K562 (cell line): ENCODE data around the gene CNTN5. TPM values are rescaled to one million over a fixed set of nuclear protein-coding genes. Genes with fewer than 3 reads are reported as not detected.

Experiments used
- ATAC-seq: fragments of 200-7000 bp; cut with Tn5 transposase; 3 replicates; pipeline ENCODE4 v1.9.1; 2020; ENCODE audit warnings: moderate library complexity
- BruUV-seq: library from RNA; stranded (reverse); fragments of 400-500 nt; replicated peaks from 2 replicates; lab custom pipeline; 2021; lab: Mats Ljungman, UMichigan
- CTCF ChIA-PET: fragments of 300-600 bp; formaldehyde crosslinking; extraction: SDS; loops from one replicate; lab custom pipeline; 2021; ENCODE audit warnings: low intra/inter-chr PET ratio; lab: Yijun Ruan, JAX
- POLR2A ChIA-PET: fragments of 300-600, 350-650 bp; sonication (Branson Sonifier 250); formaldehyde crosslinking; extraction: SDS; loops from one replicate; lab custom pipeline; 2021; ENCODE audit warnings: antibody characterized with exemption, inconsistent platforms; lab: Yijun Ruan, JAX
- DNase-seq, 4 experiments: peaks; one replicate each; pipeline versions ENCODE4 v3.0.0 to v3.0.0-alpha.2; 2011 to 2018; ENCODE audit warnings: low spot score in 3 of 4, mixed read lengths in 3 of 4; ENCODE audit errors: extremely low read depth in 1 of 4
- FAIRE-seq: peaks from 2 replicates; lab custom pipeline; 2011; peaks lifted over from hg19 to GRCh38; lab: Jason Lieb, UNC
- H2AFZ ChIP-seq: 2 replicates; pipeline ENCODE4 v1.6.0; 2011; ENCODE audit warnings: low read depth, low read length, control low read depth, inconsistent platforms
- H3K27ac ChIP-seq: fragments of 200-600 bp; 3 replicates; pipeline ENCODE4 v1.8.0; 2011; ENCODE audit warnings: low read depth, mild to moderate bottlenecking, control low read depth, inconsistent platforms, low read length, moderate library complexity, mixed read lengths; ENCODE audit errors: extremely low read depth
- H3K27me3 ChIP-seq, 2 experiments: fragments of 300-600 bp in 1 of 2; 2 replicates in 1 of 2; 3 replicates in 1 of 2; pipeline versions ENCODE4 v1.6.0 to v1.8.0; 2011; ENCODE audit warnings: inconsistent platforms in 2 of 2, low read length in 2 of 2, mild to moderate bottlenecking in 1 of 2, mixed read lengths in 1 of 2, moderate library complexity in 1 of 2; ENCODE audit not compliant: control insufficient read depth in 2 of 2, insufficient read depth in 2 of 2
- H3K36me3 ChIP-seq: fragments of 300-600 bp; 3 replicates; pipeline ENCODE4 v1.8.0; 2011; ENCODE audit warnings: mild to moderate bottlenecking, low read length, inconsistent platforms; ENCODE audit not compliant: control insufficient read depth, insufficient read depth
- H3K4me1 ChIP-seq, 2 experiments: fragments of 200-600 bp in 1 of 2; replicated peaks in 1 of 2; 2 replicates in 1 of 2; 3 replicates in 1 of 2; pipeline versions ENCODE4 v1.5.1 to v1.8.0; 2011; ENCODE audit warnings: inconsistent platforms in 2 of 2, low read length in 2 of 2, mild to moderate bottlenecking in 1 of 2, mixed read lengths in 1 of 2, moderate library complexity in 1 of 2; ENCODE audit not compliant: control insufficient read depth in 2 of 2, insufficient read depth in 2 of 2
- H3K4me2 ChIP-seq: 2 replicates; pipeline ENCODE4 v1.6.1; 2011; ENCODE audit warnings: low read length, control low read depth, inconsistent platforms, mixed read lengths; ENCODE audit not compliant: insufficient read depth
- H3K4me3 ChIP-seq: fragments of 200-600 bp; sonication (generic), shearing (Covaris generic); 2 replicates; pipeline ENCODE4 v1.5.1; 2016; ENCODE audit warnings: control low read depth, inconsistent platforms
- H3K79me2 ChIP-seq: fragments of 200-600 bp; 3 replicates; pipeline ENCODE4 v1.8.0; 2011; ENCODE audit warnings: low read length, inconsistent platforms; ENCODE audit not compliant: control insufficient read depth, insufficient read depth
- H3K9ac ChIP-seq, 2 experiments: 2 replicates each; pipeline versions ENCODE4 v1.6.0 to v1.6.1; 2011; ENCODE audit warnings: low read depth in 2 of 2, low read length in 2 of 2, control low read depth in 1 of 2, inconsistent platforms in 1 of 2, mild to moderate bottlenecking in 1 of 2, mixed read lengths in 1 of 2; ENCODE audit not compliant: insufficient read depth in 1 of 2
- H3K9me1 ChIP-seq: one replicate; pipeline ENCODE4 v1.6.0; 2011; ENCODE audit warnings: inconsistent platforms, mild to moderate bottlenecking, low read length, moderate library complexity; ENCODE audit not compliant: control insufficient read depth, insufficient read depth
- H3K9me3 ChIP-seq: replicated peaks from 2 replicates; pipeline ENCODE4 v1.5.1; 2011; ENCODE audit warnings: low read depth, low read length, inconsistent platforms; ENCODE audit not compliant: control insufficient read depth, insufficient read depth
- H4K20me1 ChIP-seq: replicated peaks from 2 replicates; pipeline ENCODE4 v1.6.1; 2011; ENCODE audit warnings: low read length, inconsistent platforms, mixed read lengths; ENCODE audit not compliant: control insufficient read depth, insufficient read depth
- BMI1 ChIP-seq: fragments of 150-350 bp; IDR thresholded peaks from 2 replicates; pipeline ENCODE4 v1.6.1; 2014; ENCODE audit warnings: low read length
- BRF2 ChIP-seq: IDR thresholded peaks from 3 replicates; pipeline ENCODE4 v1.6.1; 2011; ENCODE audit warnings: borderline replicate concordance, mild to moderate bottlenecking; ENCODE audit not compliant: insufficient read length, insufficient read depth
- CHD4 ChIP-seq: fragments of 200-600 bp; sonication (generic); IDR thresholded peaks from 3 replicates; pipeline ENCODE4 v1.6.1; 2012; ENCODE audit warnings: low read depth, mild to moderate bottlenecking, mixed read lengths, low read length, inconsistent platforms; ENCODE audit not compliant: insufficient read depth, insufficient replicate concordance, poor library complexity, severe bottlenecking
- ELF4 ChIP-seq: fragments of 450-650 bp; formaldehyde crosslinking; IDR thresholded peaks from 2 replicates; pipeline ENCODE4 v1.4.0; 2022; ENCODE audit warnings: missing genetic modification characterization
- ETS2 ChIP-seq: IDR thresholded peaks from 2 replicates; pipeline ENCODE4 v1.6.1; 2016; ENCODE audit warnings: borderline replicate concordance, missing genetic modification characterization, mild to moderate bottlenecking, moderate library complexity, missing compliant biosample characterization; ENCODE audit not compliant: poor library complexity, severe bottlenecking
- FOXJ3 ChIP-seq: sonication (generic); formaldehyde crosslinking; IDR thresholded peaks from 2 replicates; pipeline ENCODE4 v1.4.0; 2020; ENCODE audit warnings: mild to moderate bottlenecking, missing genetic modification reagents
- FUS ChIP-seq: fragments of 200-400 bp; formaldehyde crosslinking; optimal IDR thresholded peaks from 2 replicates; pipeline ENCODE3; 2017; ENCODE audit warnings: low read depth, low read length
- GATAD2B ChIP-seq: fragments of 450-650 bp; IDR thresholded peaks from 2 replicates; pipeline ENCODE4 v1.6.1; 2017; ENCODE audit warnings: mild to moderate bottlenecking, borderline replicate concordance
- HBP1 ChIP-seq: fragments of 450-650 bp; formaldehyde crosslinking; IDR thresholded peaks from 2 replicates; pipeline ENCODE4 v1.4.0; 2022; ENCODE audit warnings: missing genetic modification characterization
- KDM4B ChIP-seq, 2 experiments: fragments of 450-650 bp in 1 of 2; sonication (generic) in 1 of 2; IDR thresholded peaks; 2 replicates each; pipeline ENCODE4 v1.6.1; 2016 to 2017; ENCODE audit warnings: borderline replicate concordance in 2 of 2, antibody characterized with exemption in 1 of 2, low read depth in 1 of 2, mild to moderate bottlenecking in 1 of 2
- KLF13 ChIP-seq: fragments of 450-650 bp; IDR thresholded peaks from 2 replicates; pipeline ENCODE4 v1.6.1; 2016; ENCODE audit warnings: missing genetic modification characterization, low read depth, mild to moderate bottlenecking, missing compliant biosample characterization, moderate library complexity, borderline replicate concordance
- NCOA2 ChIP-seq, 2 experiments: fragments of 450-650 bp; IDR thresholded peaks; 2 replicates each; pipeline ENCODE4 v1.6.1; 2018; ENCODE audit warnings: mild to moderate bottlenecking in 2 of 2, moderate library complexity in 1 of 2; ENCODE audit not compliant: partially characterized antibody in 2 of 2
- PCBP2 ChIP-seq: fragments of 200-400 bp; formaldehyde crosslinking; IDR thresholded peaks from 2 replicates; pipeline ENCODE4 v1.6.1; 2018; ENCODE audit warnings: low read length, low read depth, mild to moderate bottlenecking, moderate library complexity; ENCODE audit not compliant: poor library complexity, severe bottlenecking
- SETDB1 ChIP-seq: IDR thresholded peaks from one replicate; pipeline ENCODE4 v1.6.1; 2012; ENCODE audit warnings: low read length, control low read depth, inconsistent platforms
- TAF15 ChIP-seq: fragments of 200-400 bp; formaldehyde crosslinking; IDR thresholded peaks from 2 replicates; pipeline ENCODE4 v1.6.1; 2017; ENCODE audit warnings: mild to moderate bottlenecking, low read depth, low read length, moderate library complexity
- TGIF2 ChIP-seq: sonication (generic); formaldehyde crosslinking; IDR thresholded peaks from 2 replicates; pipeline ENCODE4 v1.8.1; 2022; ENCODE audit warnings: mild to moderate bottlenecking, missing genetic modification reagents, moderate library complexity
- ZNF347 ChIP-seq: fragments of 450-650 bp; formaldehyde crosslinking; IDR thresholded peaks from 2 replicates; pipeline ENCODE4 v1.4.0; 2020; ENCODE audit warnings: low read depth, mild to moderate bottlenecking, moderate library complexity
- ZNF445 ChIP-seq: fragments of 250-450 bp; sonication (Bioruptor Pico); IDR thresholded peaks from 2 replicates; pipeline ENCODE4 v1.4.0; 2020; ENCODE audit warnings: low read depth, mild to moderate bottlenecking, moderate library complexity
- WGBS: fragments of 100-300 bp; shearing (Covaris generic); methylation state at CpG from one replicate; pipeline ENCODE4 v1.1.6; 2016; ENCODE audit warnings: low coverage, mixed read lengths; ENCODE audit not compliant: insufficient coverage; ENCODE audit errors: missing lambda C conversion rate; 5-methylcytosine and 5-hydroxymethylcytosine counted together
- in situ Hi-C: fragments of 300-500 bp; cut with MboI; formaldehyde crosslinking; loops from 4 replicates; pipeline ENCODE4 v1.15.0; 2018; ENCODE audit warnings: inconsistent platforms, mixed read lengths
- intact Hi-C: fragments of 100-400 bp; cut with micrococcal nuclease; formaldehyde crosslinking; loops from 2 replicates; pipeline ENCODE4 v1.14.2; 2022
- polyA plus RNA-seq, 8 experiments: library from polyadenylated mRNA; depleted of rRNA in 4 of 8; stranded (reverse) in 5 of 8; unstranded in 3 of 8; fragments of >200 nt; fragmentation: Nextera tagmentation in 2 of 8; fragmentation: Illumina TruSeq in 1 of 8; extraction: Ambion mirVana in 2 of 8; extraction: Trizol in 1 of 8; gene quantifications; 2 replicates each; pipeline versions ENCODE4 v1.2.1 to v1.2.3, GENCODE V29; 2011 to 2014; ENCODE audit warnings: inconsistent platforms in 1 of 8, missing spikeins in 1 of 8
- total RNA-seq, 7 experiments: library from RNA; depleted of rRNA in 6 of 7; stranded (reverse); fragments of >200 nt in 6 of 7; fragmentation: Illumina TruSeq in 2 of 7; extraction: Trizol in 2 of 7; gene quantifications; 2 replicates each; pipeline versions ENCODE4 v1.2.1 to v1.2.3, GENCODE V29; 2011 to 2021; ENCODE audit warnings: low replicate concordance in 1 of 7

Gene CNTN5
- total and polyA plus RNA-seq, 9 of the 15 experiments (the other 6 are each of a cell fraction or from before 2014, with no cell fraction given): 0.03 TPM; not detected in 8

GRCh38 chr11:99893811-99894210, 873.1 kb downstream of the CNTN5 start:
- ChIA-PET POLR2A (no interaction called here), CTCF (no interaction called here)
- TF ChIP-seq ELF4 (no peak), NCOA2 (IDR thresholded peaks at IDR 0.05; ENCODE audit: partially characterized antibody in 2 of 2) (no peak), BRF2 (no peak), ZNF445 (CRISPR knock-in tag) (no peak), TAF15 (no peak), SETDB1 (no peak), ETS2 (no peak), FUS (no peak), HBP1 (CRISPR knock-in tag) (no peak), BMI1 (no peak), GATAD2B (no peak), TGIF2 (no peak), ZNF347 (CRISPR knock-in tag) (no peak), FOXJ3 (CRISPR knock-in tag) (no peak), PCBP2 (no peak), CHD4 (no peak), KLF13 (tag) (no peak), KDM4B (IDR thresholded peaks at IDR 0.05; ENCODE audit: borderline replicate concordance in 2 of 2, low read depth in 1 of 2) (no peak)
- Histone ChIP-seq H2AFZ (no peak overlapping the region), H3K4me3 (no peak overlapping the region), H3K36me3 (no peaks in the 10 kb centered on the region), H3K79me2 (no peaks in the 10 kb centered on the region), H3K4me1 (no peaks in the 10 kb centered on the region), H3K9me3 (0 out of 2 replicates have a peak, but pooled peaks cover 2% of the 10 kb centered on the region), H3K27me3 (no peaks in the 10 kb centered on the region), H3K9ac (no peak overlapping the region), H3K4me2 (no peak overlapping the region), H4K20me1 (no peaks in the 10 kb centered on the region), H3K9me1 (no peaks in the 10 kb centered on the region), H3K27ac (no peak overlapping the region)
- BruUV-seq: no TSS peak
- intact Hi-C loops (no loop called here), in situ Hi-C loops (no loop called here)
- WGBS: 14% methylated on average over 1 of the region's 1 CpG
- no peak for DNase-seq
- FAIRE-seq: no peak
- ATAC-seq: no peak
